ENCODE data around the gene LIN54. TPM values are rescaled to one million over a fixed set of nuclear protein-coding genes. Genes with fewer than 3 reads are reported as not detected.

The LIN54 gene
- total and polyA plus RNA-seq, 9 of the 15 experiments (the other 6 are each of a cell fraction or from before 2014, with no cell fraction given), result 2.2 to 22.5 (median 15.8) TPM

GRCh38 chr4:82984459-82984858 lies 26.2 kb downstream of the LIN54 start:
- peaks cover 3 to 10% of the 10 kb centered on the region in 2 experiments; a peak in 3 of 5 replicates for H3K4me1 ChIP-seq (replicated peaks in 1 of 2; ENCODE audit: control insufficient read depth in 2 of 2, insufficient read depth in 2 of 2, low read length in 2 of 2)
- peaks cover 47% of the 10 kb centered on the region for H3K79me2 ChIP-seq (ENCODE audit: control insufficient read depth, insufficient read depth, low read length)
- H3K9me3 ChIP-seq (replicated peaks; ENCODE audit: control insufficient read depth, insufficient read depth, low read depth, low read length), result no peaks in the 10 kb centered on the region
- 84% methylated on average over 4 of the region's 4 CpGs for WGBS (ENCODE audit: insufficient coverage, low coverage, missing lambda C conversion rate)
- H3K36me3 ChIP-seq (ENCODE audit: control insufficient read depth, insufficient read depth, low read length), result peaks cover 35% of the 10 kb centered on the region
- ATAC-seq (peak; percentile 86), FAIRE-seq (no peak), DNase-seq (ENCODE audit: extremely low read depth in 1 of 4, low spot score in 3 of 4) (peak; percentile 28 to 49 (median 30))
- no peak overlapping the region for H3K4me3 ChIP-seq
- H3K27me3 ChIP-seq (ENCODE audit: control insufficient read depth in 2 of 2, insufficient read depth in 2 of 2, low read length in 2 of 2), result no peaks in the 10 kb centered on the region
- no peak overlapping the region for H3K4me2 ChIP-seq (ENCODE audit: insufficient read depth, low read length)
- H2AFZ ChIP-seq (ENCODE audit: low read depth, low read length), result no peak overlapping the region
- ChIA-PET POLR2A (no interaction called here), CTCF (ENCODE audit: low intra/inter-chr PET ratio) (no interaction called here)
- BruUV-seq (replicated peaks), result no TSS peak
- intact Hi-C loops (cut with micrococcal nuclease) (no loop called here), in situ Hi-C loops (cut with MboI) (no loop called here)
- no peaks in the 10 kb centered on the region for H4K20me1 ChIP-seq (replicated peaks; ENCODE audit: control insufficient read depth, insufficient read depth, low read length)
- no peak overlapping the region for H3K9ac ChIP-seq (ENCODE audit: insufficient read depth in 1 of 2, low read depth in 2 of 2, low read length in 2 of 2)
- H3K9me1 ChIP-seq (ENCODE audit: control insufficient read depth, insufficient read depth, low read length), result no peaks in the 10 kb centered on the region
- no peak overlapping the region; the same call in 2 of the 3 replicates for H3K27ac ChIP-seq (ENCODE audit: extremely low read depth, low read depth, low read length)
- TF ChIP-seq RFX1 (IDR thresholded peaks at IDR 0.05), result peak; percentile 72
- TF ChIP-seq FOXJ3 (CRISPR knock-in tag; IDR thresholded peaks at IDR 0.05), result peak; percentile 36; the same call in 1 of the 2 replicates
- TF ChIP-seq E4F1 (CRISPR knock-in tag; IDR thresholded peaks at IDR 0.05; ENCODE audit: borderline replicate concordance), result no peak
- TF ChIP-seq, protein P1, sequence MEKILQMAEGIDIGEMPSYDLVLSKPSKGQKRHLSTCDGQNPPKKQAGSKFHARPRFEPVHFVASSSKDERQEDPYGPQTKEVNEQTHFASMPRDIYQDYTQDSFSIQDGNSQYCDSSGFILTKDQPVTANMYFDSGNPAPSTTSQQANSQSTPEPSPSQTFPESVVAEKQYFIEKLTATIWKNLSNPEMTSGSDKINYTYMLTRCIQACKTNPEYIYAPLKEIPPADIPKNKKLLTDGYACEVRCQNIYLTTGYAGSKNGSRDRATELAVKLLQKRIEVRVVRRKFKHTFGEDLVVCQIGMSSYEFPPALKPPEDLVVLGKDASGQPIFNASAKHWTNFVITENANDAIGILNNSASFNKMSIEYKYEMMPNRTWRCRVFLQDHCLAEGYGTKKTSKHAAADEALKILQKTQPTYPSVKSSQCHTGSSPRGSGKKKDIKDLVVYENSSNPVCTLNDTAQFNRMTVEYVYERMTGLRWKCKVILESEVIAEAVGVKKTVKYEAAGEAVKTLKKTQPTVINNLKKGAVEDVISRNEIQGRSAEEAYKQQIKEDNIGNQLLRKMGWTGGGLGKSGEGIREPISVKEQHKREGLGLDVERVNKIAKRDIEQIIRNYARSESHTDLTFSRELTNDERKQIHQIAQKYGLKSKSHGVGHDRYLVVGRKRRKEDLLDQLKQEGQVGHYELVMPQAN (IDR thresholded peaks at IDR 0.05; ENCODE audit: borderline replicate concordance), result no peak
- TF ChIP-seq ILK (tag; IDR thresholded peaks at IDR 0.05; ENCODE audit: borderline replicate concordance, low read depth), result no peak
- TF ChIP-seq STAT5B (CRISPR knock-in tag; IDR thresholded peaks at IDR 0.05), result no peak
- TF ChIP-seq TEAD2 (tag; IDR thresholded peaks at IDR 0.05), result no peak
- TF ChIP-seq, protein P2, sequence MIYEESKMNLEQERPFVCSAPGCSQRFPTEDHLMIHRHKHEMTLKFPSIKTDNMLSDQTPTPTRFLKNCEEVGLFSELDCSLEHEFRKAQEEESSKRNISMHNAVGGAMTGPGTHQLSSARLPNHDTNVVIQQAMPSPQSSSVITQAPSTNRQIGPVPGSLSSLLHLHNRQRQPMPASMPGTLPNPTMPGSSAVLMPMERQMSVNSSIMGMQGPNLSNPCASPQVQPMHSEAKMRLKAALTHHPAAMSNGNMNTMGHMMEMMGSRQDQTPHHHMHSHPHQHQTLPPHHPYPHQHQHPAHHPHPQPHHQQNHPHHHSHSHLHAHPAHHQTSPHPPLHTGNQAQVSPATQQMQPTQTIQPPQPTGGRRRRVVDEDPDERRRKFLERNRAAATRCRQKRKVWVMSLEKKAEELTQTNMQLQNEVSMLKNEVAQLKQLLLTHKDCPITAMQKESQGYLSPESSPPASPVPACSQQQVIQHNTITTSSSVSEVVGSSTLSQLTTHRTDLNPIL (CRISPR knock-in tag; IDR thresholded peaks at IDR 0.05), result no peak
- no peak for TF ChIP-seq NONO (IDR thresholded peaks at IDR 0.05; ENCODE audit: low read depth in 2 of 2, low read length in 1 of 2)
- no peak for TF ChIP-seq LCOR (CRISPR knock-in tag; IDR thresholded peaks at IDR 0.05)
- TF ChIP-seq THRAP3 (IDR thresholded peaks at IDR 0.05; ENCODE audit: borderline replicate concordance), result no peak
- no peak for TF ChIP-seq CTCFL (IDR thresholded peaks at IDR 0.05; ENCODE audit: borderline replicate concordance, insufficient read depth, low read depth, low read length, poor library complexity, severe bottlenecking)
- 0 out of 2 replicates have a peak, but pooled peaks have one; percentile 22 for TF ChIP-seq PKNOX1 (IDR thresholded peaks at IDR 0.05)
